Osteoblast (primary cell): ENCODE data around the gene EPB41. TPM values are rescaled to one million over a fixed set of nuclear protein-coding genes. Genes with fewer than 3 reads are reported as not detected.

Experiments used
- DNase-seq: peaks from one replicate; pipeline ENCODE4 v3.0.0; 2011; ENCODE audit warnings: low spot score, mixed read lengths; ENCODE audit not compliant: insufficient read length; ENCODE audit errors: missing footprints
- H2AFZ ChIP-seq: 2 replicates; pipeline ENCODE4 v1.6.0; 2011; ENCODE audit warnings: mild to moderate bottlenecking, low read length
- H3K27ac ChIP-seq: 2 replicates; pipeline ENCODE4 v1.5.1; 2011; ENCODE audit warnings: mild to moderate bottlenecking, low read depth, low read length, moderate library complexity
- H3K27me3 ChIP-seq: 2 replicates; pipeline ENCODE4 v1.6.0; 2012; ENCODE audit warnings: mild to moderate bottlenecking, control low read depth, inconsistent platforms, low read length, moderate library complexity; ENCODE audit not compliant: insufficient read depth
- H3K36me3 ChIP-seq: 2 replicates; pipeline ENCODE4 v1.5.1; 2011; ENCODE audit warnings: mild to moderate bottlenecking, low read length, control low read depth, moderate library complexity; ENCODE audit not compliant: insufficient read depth
- H3K4me1 ChIP-seq: 2 replicates; pipeline ENCODE4 v1.5.1; 2011; ENCODE audit warnings: mild to moderate bottlenecking, low read length, control low read depth, moderate library complexity; ENCODE audit not compliant: insufficient read depth
- H3K4me2 ChIP-seq: 2 replicates; pipeline ENCODE4 v1.6.0; 2011; ENCODE audit warnings: mild to moderate bottlenecking, low read length; ENCODE audit not compliant: insufficient read depth
- H3K4me3 ChIP-seq: fragments of 200-600 bp; sonication (generic); 3 replicates; pipeline ENCODE4 v1.5.1; 2012; ENCODE audit warnings: mild to moderate bottlenecking, low read length, inconsistent platforms; ENCODE audit not compliant: insufficient read depth
- H3K79me2 ChIP-seq: 2 replicates; pipeline ENCODE4 v1.6.0; 2012; ENCODE audit warnings: mild to moderate bottlenecking, low read length, control low read depth, inconsistent platforms; ENCODE audit not compliant: insufficient read depth
- H3K9me3 ChIP-seq: 2 replicates; pipeline ENCODE4 v1.5.1; 2011; ENCODE audit warnings: low read depth, low read length, control low read depth
- H4K20me1 ChIP-seq: 2 replicates; pipeline ENCODE4 v1.6.0; 2012; ENCODE audit warnings: mild to moderate bottlenecking, low read length, control low read depth; ENCODE audit not compliant: insufficient read depth
- total RNA-seq: library from RNA; depleted of rRNA; stranded (reverse); fragments of >200 nt; gene quantifications from 2 replicates; pipeline ENCODE4 v1.2.3, GENCODE V29; 2012
- TF ChIP-seq, protein P1 (sequence below): IDR thresholded peaks from 2 replicates; pipeline ENCODE4 v1.5.1; 2011; ENCODE audit warnings: mild to moderate bottlenecking, low read depth, low read length, moderate library complexity; ENCODE audit errors: extremely low read depth

Gene EPB41
- total RNA-seq, 1 donor = 20.6 TPM

DNA sequence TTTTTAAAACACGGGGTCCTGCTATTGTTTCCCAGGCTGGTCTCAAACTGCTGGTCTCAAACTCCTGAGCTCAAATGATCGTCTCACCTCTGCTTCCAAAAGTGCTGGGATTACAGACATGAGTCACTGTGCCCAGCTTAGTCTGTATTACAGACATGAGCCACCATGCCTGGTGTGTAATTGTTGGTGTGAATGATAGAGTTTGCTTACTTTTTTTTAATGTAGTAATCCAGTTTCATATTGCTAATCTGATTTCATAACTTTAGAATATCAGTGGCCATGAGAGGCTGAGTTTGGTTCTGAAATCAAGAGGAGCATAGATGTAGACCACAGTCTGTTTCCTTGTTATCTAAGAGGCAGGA is 3.4 kb downstream of the EPB41 start:
- no peaks in the 10 kb centered on the region for H4K20me1 ChIP-seq
- H3K4me3 ChIP-seq = no peak overlapping the region
- no peak overlapping the region for H3K4me2 ChIP-seq
- no peak overlapping the region for H3K27ac ChIP-seq
- no peaks in the 10 kb centered on the region for H3K4me1 ChIP-seq
- no peaks in the 10 kb centered on the region for H3K36me3 ChIP-seq
- TF ChIP-seq, protein P1, sequence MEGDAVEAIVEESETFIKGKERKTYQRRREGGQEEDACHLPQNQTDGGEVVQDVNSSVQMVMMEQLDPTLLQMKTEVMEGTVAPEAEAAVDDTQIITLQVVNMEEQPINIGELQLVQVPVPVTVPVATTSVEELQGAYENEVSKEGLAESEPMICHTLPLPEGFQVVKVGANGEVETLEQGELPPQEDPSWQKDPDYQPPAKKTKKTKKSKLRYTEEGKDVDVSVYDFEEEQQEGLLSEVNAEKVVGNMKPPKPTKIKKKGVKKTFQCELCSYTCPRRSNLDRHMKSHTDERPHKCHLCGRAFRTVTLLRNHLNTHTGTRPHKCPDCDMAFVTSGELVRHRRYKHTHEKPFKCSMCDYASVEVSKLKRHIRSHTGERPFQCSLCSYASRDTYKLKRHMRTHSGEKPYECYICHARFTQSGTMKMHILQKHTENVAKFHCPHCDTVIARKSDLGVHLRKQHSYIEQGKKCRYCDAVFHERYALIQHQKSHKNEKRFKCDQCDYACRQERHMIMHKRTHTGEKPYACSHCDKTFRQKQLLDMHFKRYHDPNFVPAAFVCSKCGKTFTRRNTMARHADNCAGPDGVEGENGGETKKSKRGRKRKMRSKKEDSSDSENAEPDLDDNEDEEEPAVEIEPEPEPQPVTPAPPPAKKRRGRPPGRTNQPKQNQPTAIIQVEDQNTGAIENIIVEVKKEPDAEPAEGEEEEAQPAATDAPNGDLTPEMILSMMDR = no peak
- H3K9me3 ChIP-seq = no peaks in the 10 kb centered on the region
- H3K79me2 ChIP-seq = no peaks in the 10 kb centered on the region
- H2AFZ ChIP-seq = no peak overlapping the region
- no peaks in the 10 kb centered on the region for H3K27me3 ChIP-seq
- DNase-seq = no peak

DNA sequence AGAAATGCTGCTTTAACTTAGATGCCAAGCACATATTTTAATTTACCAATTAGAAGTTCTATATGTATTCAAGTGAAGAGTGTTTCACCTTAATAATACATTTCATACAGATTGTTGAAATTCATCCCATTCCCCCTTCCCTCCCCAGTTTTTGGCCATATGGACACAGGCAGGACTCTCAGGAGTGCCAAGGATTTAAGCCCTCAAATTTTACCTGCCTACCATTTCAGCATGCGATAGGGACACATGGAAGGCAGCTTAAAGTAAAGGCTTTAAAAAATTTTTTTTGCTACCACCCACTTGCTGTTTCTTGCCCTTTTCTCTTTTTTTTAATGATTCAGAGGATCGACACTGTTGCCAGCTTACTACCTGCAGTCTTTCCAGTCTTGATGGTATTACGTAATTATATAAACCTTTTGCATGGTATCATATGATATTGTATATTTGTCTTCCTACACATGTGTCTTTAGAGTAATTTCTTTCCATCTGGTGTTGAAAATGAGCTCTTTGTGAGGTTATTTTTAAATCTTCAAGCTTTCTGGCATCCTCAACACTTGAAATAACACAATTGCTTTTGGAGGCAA is 7.0 kb downstream of the EPB41 start:
- H3K79me2 ChIP-seq = no peaks in the 10 kb centered on the region
- no peak for DNase-seq
- H2AFZ ChIP-seq = no peak overlapping the region
- no peaks in the 10 kb centered on the region for H3K36me3 ChIP-seq
- H3K9me3 ChIP-seq = no peaks in the 10 kb centered on the region
- no peak overlapping the region for H3K4me2 ChIP-seq
- no peaks in the 10 kb centered on the region for H3K27me3 ChIP-seq
- TF ChIP-seq, protein P1 = no peak
- no peak overlapping the region for H3K27ac ChIP-seq
- no peaks in the 10 kb centered on the region for H3K4me1 ChIP-seq
- H4K20me1 ChIP-seq = no peaks in the 10 kb centered on the region
- no peak overlapping the region for H3K4me3 ChIP-seq

DNA sequence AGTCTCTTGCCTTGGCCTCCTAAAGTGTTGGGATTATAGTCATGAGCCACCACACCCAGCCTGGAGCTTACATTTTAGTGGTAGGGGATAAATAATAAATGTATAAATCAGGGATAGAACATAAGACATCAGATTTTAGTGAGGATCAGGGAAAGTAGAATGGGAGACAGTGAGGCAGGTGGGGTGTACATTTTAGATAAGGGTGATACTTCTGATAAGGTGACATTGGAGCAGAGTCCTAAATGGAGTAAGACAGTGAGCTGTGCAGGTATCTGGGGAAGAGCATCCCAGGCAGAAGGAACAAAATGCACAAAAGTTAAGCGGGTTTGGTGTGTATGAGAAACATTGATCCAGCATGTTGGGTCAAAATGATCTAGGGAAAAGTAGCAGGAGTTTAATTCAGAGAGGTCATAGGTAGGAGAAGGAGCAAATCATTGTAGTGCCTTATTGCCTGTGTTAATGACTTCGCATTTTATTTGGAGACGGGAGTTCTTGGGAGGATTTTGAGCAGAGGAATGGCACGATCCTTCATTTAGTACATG is 11.1 kb downstream of the EPB41 start:
- no peaks in the 10 kb centered on the region for H3K36me3 ChIP-seq
- H3K9me3 ChIP-seq = no peaks in the 10 kb centered on the region
- no peak overlapping the region for H3K4me2 ChIP-seq
- DNase-seq = no peak
- no peaks in the 10 kb centered on the region for H3K79me2 ChIP-seq
- TF ChIP-seq, protein P1 = no peak
- no peaks in the 10 kb centered on the region for H3K27me3 ChIP-seq
- no peak overlapping the region for H3K4me3 ChIP-seq
- no peak overlapping the region for H3K27ac ChIP-seq
- peaks cover 9% of the 10 kb centered on the region for H3K4me1 ChIP-seq
- H4K20me1 ChIP-seq = no peaks in the 10 kb centered on the region
- H2AFZ ChIP-seq = no peak overlapping the region

DNA sequence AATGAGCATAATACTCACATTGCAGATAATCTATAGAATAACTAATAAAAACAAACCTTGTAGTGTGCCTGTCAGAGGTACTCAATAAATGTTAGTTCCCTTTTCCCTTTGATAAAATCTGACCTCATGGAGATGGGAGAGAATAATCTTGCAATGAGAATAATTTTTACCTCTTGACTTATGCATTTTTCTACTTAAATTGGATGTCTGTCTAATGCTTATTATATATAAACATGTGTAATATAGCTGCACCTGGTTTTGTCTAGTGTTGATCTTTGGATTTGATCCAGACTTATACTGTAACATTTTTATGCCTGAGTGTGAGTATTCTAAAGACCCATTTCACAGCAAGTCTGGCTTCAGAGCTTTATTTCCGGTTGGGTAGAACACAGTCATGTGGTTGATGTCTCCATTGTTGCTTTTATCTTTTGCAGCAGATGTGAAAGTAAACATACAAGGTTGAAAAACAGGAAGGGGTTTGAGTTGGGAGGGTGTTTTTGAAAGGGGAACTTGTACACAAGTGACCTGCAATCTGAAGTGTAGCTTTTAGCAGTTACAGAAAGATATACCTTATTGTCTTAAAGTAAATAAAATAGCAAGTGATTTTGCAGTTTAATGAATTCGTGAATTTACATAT is 12.4 kb downstream of the EPB41 start:
- Histone ChIP-seq H2AFZ (no peak overlapping the region), H3K27me3 (no peaks in the 10 kb centered on the region), H3K4me2 (no peak overlapping the region), H3K79me2 (no peaks in the 10 kb centered on the region), H4K20me1 (no peaks in the 10 kb centered on the region), H3K36me3 (no peaks in the 10 kb centered on the region), H3K27ac (no peak overlapping the region), H3K4me1 (peaks cover 9% of the 10 kb centered on the region), H3K4me3 (no peak overlapping the region), H3K9me3 (no peaks in the 10 kb centered on the region)
- DNase-seq = no peak
- TF ChIP-seq, protein P1 = no peak
